A673 (cell line): Measurements from ENCODE around the gene ZNF638. TPM values are rescaled to one million over a fixed set of nuclear protein-coding genes. Genes with fewer than 3 reads are reported as not detected.

Experiments
- BruUV-seq: library from RNA; stranded (reverse); fragments of 400-500 nt; replicated peaks from 2 replicates; lab custom pipeline; 2021; lab: Mats Ljungman, UMichigan
- CTCF ChIA-PET: fragments of 300-600 bp; sonication (Branson Sonifier 250); formaldehyde crosslinking; loops from one replicate; lab custom pipeline; 2022; ENCODE audit warnings: antibody characterized with exemption; lab: Charles Lee
- POLR2A ChIA-PET: fragments of 300-600 bp; sonication (Branson Sonifier 250); formaldehyde crosslinking; loops from one replicate; lab custom pipeline; 2022; ENCODE audit warnings: antibody characterized with exemption; ENCODE audit not compliant: low non-redundant PET; lab: Charles Lee
- DNase-seq: peaks from one replicate; pipeline ENCODE4 v3.0.0-alpha.2; 2015; ENCODE audit warnings: low spot score
- H3K27ac ChIP-seq: fragments of 200-600 bp; sonication (generic); 2 replicates; pipeline ENCODE4 v1.5.1; 2016; ENCODE audit warnings: mixed run types, low read depth, mild to moderate bottlenecking, mixed read lengths, antibody characterized with exemption, low read length; ENCODE audit not compliant: poor library complexity, severe bottlenecking
- H3K27me3 ChIP-seq: fragments of 200-600 bp; sonication (generic); replicated peaks from 2 replicates; pipeline ENCODE4 v1.6.1; 2017; ENCODE audit warnings: mixed run types, low read depth, mild to moderate bottlenecking, mixed read lengths, antibody characterized with exemption, low read length; ENCODE audit not compliant: insufficient read depth, poor library complexity
- H3K36me3 ChIP-seq: fragments of 200-600 bp; sonication (generic); 2 replicates; pipeline ENCODE4 v1.6.1; 2016; ENCODE audit warnings: mixed run types, mild to moderate bottlenecking, mixed read lengths, antibody characterized with exemption, low read length; ENCODE audit not compliant: insufficient read depth, poor library complexity, severe bottlenecking
- H3K4me1 ChIP-seq: fragments of 200-600 bp; sonication (generic); 2 replicates; pipeline ENCODE4 v1.6.1; 2017; ENCODE audit warnings: mixed run types, mild to moderate bottlenecking, mixed read lengths, antibody characterized with exemption, low read length; ENCODE audit not compliant: insufficient read depth, poor library complexity, severe bottlenecking
- H3K4me3 ChIP-seq: fragments of 200-600 bp; sonication (generic); 2 replicates; pipeline ENCODE4 v1.5.1; 2016; ENCODE audit warnings: low read depth, mixed run types, mild to moderate bottlenecking, mixed read lengths, low read length; ENCODE audit not compliant: poor library complexity, severe bottlenecking
- H3K9me3 ChIP-seq: fragments of 200-600 bp; sonication (generic); 2 replicates; pipeline ENCODE4 v1.6.1; 2016; ENCODE audit warnings: mixed run types, low read depth, mild to moderate bottlenecking, mixed read lengths, antibody characterized with exemption, low read length; ENCODE audit not compliant: poor library complexity, severe bottlenecking
- CTCF ChIP-seq: fragments of 300-800, 200-600 bp; sonication (generic); conservative IDR thresholded peaks from 2 replicates; pipeline ENCODE4 v1.5.1; 2017; ENCODE audit warnings: low read depth, mild to moderate bottlenecking, antibody characterized with exemption, low read length, moderate library complexity, mixed read lengths
- EZH2 ChIP-seq: fragments of 200-600 bp; sonication (generic); IDR thresholded peaks from 2 replicates; pipeline ENCODE4 v1.6.1; 2017; ENCODE audit warnings: borderline replicate concordance, low read depth, mild to moderate bottlenecking, mixed read lengths, antibody characterized with exemption, low read length; ENCODE audit not compliant: poor library complexity, severe bottlenecking
- intact Hi-C: fragments of 100-400 bp; cut with micrococcal nuclease; formaldehyde crosslinking; loops from one replicate; pipeline ENCODE4 v1.10.0; 2022; ENCODE audit not compliant: unreplicated experiment
- total RNA-seq: library from RNA; stranded (reverse); gene quantifications from 2 replicates; pipeline ENCODE4 v1.2.3, GENCODE V29; 2021

Gene ZNF638
- total RNA-seq, 1 experiment from 2014 or later: 126 TPM

DNA sequence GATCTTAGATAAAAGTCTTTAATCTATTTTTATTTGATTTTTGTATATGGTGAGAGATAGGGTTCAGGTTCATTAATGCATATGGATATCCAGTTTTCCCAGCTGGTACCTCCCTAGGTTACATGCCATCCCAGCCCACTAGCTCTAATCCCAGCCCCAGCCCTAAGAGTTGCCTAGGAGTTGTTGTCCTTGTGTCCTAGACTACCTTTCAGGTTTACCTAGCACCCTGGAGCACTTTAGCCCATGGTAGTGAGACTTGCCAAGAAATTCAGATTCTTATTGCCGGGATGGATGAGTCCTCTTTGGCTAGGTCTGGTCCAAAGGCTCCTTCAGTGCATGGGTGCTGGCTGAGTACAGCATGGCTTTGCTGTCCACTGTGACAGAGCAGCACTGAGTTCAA is 40.5 kb downstream of the ZNF638 start:
- no peak overlapping the region for H3K27ac ChIP-seq
- intact Hi-C loops: no loop called here
- no peak for DNase-seq
- TF ChIP-seq EZH2 (no peak), CTCF (no peak)
- H3K4me1 ChIP-seq: no peaks in the 10 kb centered on the region
- no peaks in the 10 kb centered on the region for H3K9me3 ChIP-seq
- CTCF ChIA-PET: interaction anchor here (0.6 kb wide), 1 partner anchor 730 kb away, joined by 11 read pairs; no protein-coding TSS in a partner anchor
- H3K27me3 ChIP-seq: no peaks in the 10 kb centered on the region
- POLR2A ChIA-PET: no interaction called here
- BruUV-seq: no TSS peak
- no peak overlapping the region for H3K4me3 ChIP-seq
- H3K36me3 ChIP-seq: peaks cover 53% of the 10 kb centered on the region

GRCh38 chr2:71379086-71379485 is 47.5 kb downstream of the ZNF638 start:
- Histone ChIP-seq H3K4me3 (no peak overlapping the region), H3K36me3 (peaks cover 51% of the 10 kb centered on the region), H3K4me1 (no peaks in the 10 kb centered on the region), H3K9me3 (no peaks in the 10 kb centered on the region), H3K27ac (no peak overlapping the region), H3K27me3 (no peaks in the 10 kb centered on the region)
- intact Hi-C loops: no loop called here
- CTCF ChIA-PET: no interaction called here
- no peak for DNase-seq
- no TSS peak for BruUV-seq
- TF ChIP-seq CTCF (no peak), EZH2 (no peak)
- POLR2A ChIA-PET: no interaction called here

- intact Hi-C loops: no loop called here
- Histone ChIP-seq H3K36me3 (peaks cover 58% of the 10 kb centered on the region), H3K9me3 (no peaks in the 10 kb centered on the region), H3K27me3 (no peaks in the 10 kb centered on the region), H3K27ac (no peak overlapping the region), H3K4me1 (peaks cover 3% of the 10 kb centered on the region), H3K4me3 (no peak overlapping the region)
- CTCF ChIA-PET: no interaction called here
- TF ChIP-seq EZH2: no peak
- TF ChIP-seq CTCF: no peak
- BruUV-seq: no TSS peak
- POLR2A ChIA-PET: no interaction called here
- no peak for DNase-seq
Measured at GRCh38 chr2:71380665-71381064, 49.1 kb downstream of the ZNF638 start.
